Keratinocyte (primary cell): ENCODE measurements around the gene CISTR.

Experiments
- EZH2 ChIP-seq: IDR thresholded peaks from one replicate; pipeline ENCODE4 v1.6.1; 2012; ENCODE audit warnings: inconsistent platforms, mild to moderate bottlenecking, low read length, moderate library complexity
- TF ChIP-seq, protein P1 (sequence below), 3 experiments: IDR thresholded peaks in 1 of 3; conservative IDR thresholded peaks in 1 of 3; optimal IDR thresholded peaks in 1 of 3; 2 replicates in 2 of 3; 3 replicates in 1 of 3; pipeline versions ENCODE3 to v1.5.1; 2011; ENCODE audit warnings: low read length in 3 of 3, mild to moderate bottlenecking in 3 of 3, moderate library complexity in 2 of 3, control low read depth in 1 of 3, inconsistent platforms in 1 of 3; ENCODE audit not compliant: insufficient read depth in 2 of 3; ENCODE audit errors: extremely low read depth in 1 of 3

DNA sequence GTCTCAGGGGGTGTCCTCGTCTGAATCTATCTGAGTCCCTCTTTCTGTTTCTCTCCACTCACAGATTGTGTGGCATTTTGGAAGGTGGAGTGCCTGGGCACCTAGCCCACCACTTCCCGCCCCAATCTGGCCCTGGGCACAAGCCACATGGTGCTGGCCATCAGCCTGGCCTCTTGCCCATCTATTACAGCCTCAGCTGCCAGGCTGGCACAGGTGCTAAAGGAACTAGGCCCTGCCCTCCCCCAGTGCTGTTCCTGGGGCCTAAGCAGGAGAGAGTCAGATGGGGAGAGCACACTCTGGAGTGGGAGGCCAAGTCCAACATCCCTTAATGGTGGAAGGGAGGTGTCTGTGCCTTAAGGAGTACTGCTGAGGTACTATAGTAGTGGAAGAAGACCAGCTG, 16.2 kb downstream of the CISTR start:
- no peak for TF ChIP-seq EZH2
- TF ChIP-seq, protein P1, sequence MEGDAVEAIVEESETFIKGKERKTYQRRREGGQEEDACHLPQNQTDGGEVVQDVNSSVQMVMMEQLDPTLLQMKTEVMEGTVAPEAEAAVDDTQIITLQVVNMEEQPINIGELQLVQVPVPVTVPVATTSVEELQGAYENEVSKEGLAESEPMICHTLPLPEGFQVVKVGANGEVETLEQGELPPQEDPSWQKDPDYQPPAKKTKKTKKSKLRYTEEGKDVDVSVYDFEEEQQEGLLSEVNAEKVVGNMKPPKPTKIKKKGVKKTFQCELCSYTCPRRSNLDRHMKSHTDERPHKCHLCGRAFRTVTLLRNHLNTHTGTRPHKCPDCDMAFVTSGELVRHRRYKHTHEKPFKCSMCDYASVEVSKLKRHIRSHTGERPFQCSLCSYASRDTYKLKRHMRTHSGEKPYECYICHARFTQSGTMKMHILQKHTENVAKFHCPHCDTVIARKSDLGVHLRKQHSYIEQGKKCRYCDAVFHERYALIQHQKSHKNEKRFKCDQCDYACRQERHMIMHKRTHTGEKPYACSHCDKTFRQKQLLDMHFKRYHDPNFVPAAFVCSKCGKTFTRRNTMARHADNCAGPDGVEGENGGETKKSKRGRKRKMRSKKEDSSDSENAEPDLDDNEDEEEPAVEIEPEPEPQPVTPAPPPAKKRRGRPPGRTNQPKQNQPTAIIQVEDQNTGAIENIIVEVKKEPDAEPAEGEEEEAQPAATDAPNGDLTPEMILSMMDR (optimal IDR thresholded peaks at IDR 0.05 in 1 of 3, IDR thresholded peaks at IDR 0.05 in 1 of 3, conservative IDR thresholded peaks at IDR 0.05 in 1 of 3; ENCODE audit: extremely low read depth in 1 of 3, insufficient read depth in 2 of 3, low read length in 3 of 3), result no peak
